ENCODE data around the gene FADS1. TPM values are rescaled to one million over a fixed set of nuclear protein-coding genes. Genes with fewer than 3 reads are reported as not detected.

FADS1 gene
- total RNA-seq, 1 experiment from 2014 or later, result 186 TPM

- CTCF ChIA-PET, result no interaction called here
- no TSS peak for BruUV-seq (replicated peaks)
- no peak for TF ChIP-seq SIN3A (IDR thresholded peaks at IDR 0.05; ENCODE audit: borderline replicate concordance, insufficient read depth, low read depth, low read length)
- TF ChIP-seq POLR2AphosphoS5 (IDR thresholded peaks at IDR 0.05; ENCODE audit: low read depth, low read length), result 0 out of 2 replicates have a peak, but pooled peaks have one; percentile 17
- Histone ChIP-seq H3K4me3 (ENCODE audit: low read depth in 2 of 2, low read length in 2 of 2) (no peak overlapping the region), H3K9me3 (ENCODE audit: control insufficient read depth, insufficient read depth, low read depth, low read length) (no peaks in the 10 kb centered on the region), H3K4me1 (ENCODE audit: control insufficient read depth, insufficient read depth, low read length) (peaks cover 12% of the 10 kb centered on the region), H3K27me3 (ENCODE audit: control insufficient read depth, insufficient read depth, low read length) (no peaks in the 10 kb centered on the region), H3K36me3 (ENCODE audit: control insufficient read depth, insufficient read depth, low read length) (peaks cover 5% of the 10 kb centered on the region), H3K27ac (ENCODE audit: low read length) (peak overlapping the region; percentile 11; the same call in 1 of the 2 replicates)
- no peak for ATAC-seq
- intact Hi-C loops (cut with micrococcal nuclease; ENCODE audit: unreplicated experiment) (no loop called here), in situ Hi-C loops (cut with HindIII; ENCODE audit: low pct_unique_long_range_greater_than_20kb, low sequenced_read_pairs) (no loop called here)
- DNase-seq (ENCODE audit: low read depth, low spot score), result no peak
- POLR2A ChIA-PET, result no interaction called here
Observed at GRCh38 chr11:61794579-61794978, 22.2 kb downstream of the FADS1 start.

GRCh38 chr11:61793829-61794204 is 23.0 kb downstream of the FADS1 start:
- intact Hi-C loops (cut with micrococcal nuclease; ENCODE audit: unreplicated experiment), result no loop called here
- no peak for ATAC-seq
- POLR2A ChIA-PET, result interaction anchor here (1.4 kb wide), 1 partner anchor 22 kb away, joined by 3 read pairs; no protein-coding TSS in a partner anchor

DNA sequence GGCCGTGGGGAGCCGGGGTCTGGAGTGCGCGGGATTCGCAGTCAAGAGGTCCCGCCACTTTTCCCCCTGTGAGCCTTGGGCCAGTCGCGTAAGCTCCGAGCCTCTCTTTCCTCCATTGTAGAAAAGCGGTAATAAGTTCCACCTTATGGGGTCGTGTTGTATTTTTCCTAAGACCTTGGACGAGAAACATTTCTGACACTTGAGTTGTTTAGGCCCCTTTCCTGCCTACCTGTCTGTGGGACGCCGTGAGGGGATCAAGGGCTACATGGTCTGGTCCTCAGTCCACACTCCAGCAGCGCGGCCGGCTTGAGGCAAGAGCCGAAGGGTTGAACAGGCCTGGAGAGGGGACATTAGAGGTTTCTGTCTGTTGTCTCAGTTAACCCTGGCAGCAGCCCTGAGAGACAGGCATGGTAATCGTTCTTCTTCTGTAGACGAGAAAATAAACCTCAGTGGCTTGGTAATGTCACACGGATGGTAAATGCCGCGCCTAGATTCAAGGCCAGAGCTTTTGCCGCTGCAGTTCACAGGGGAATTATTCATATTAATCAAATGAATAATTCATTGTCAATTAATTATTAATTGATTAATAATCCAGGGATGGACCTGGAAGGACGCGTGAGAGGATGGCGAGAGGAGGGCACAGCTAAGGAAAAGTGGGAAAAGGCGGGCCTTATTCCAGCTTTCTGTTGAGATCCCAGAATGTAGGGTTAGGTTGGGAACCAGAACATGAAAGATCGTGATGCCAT is 23.5 kb downstream of the FADS1 start:
- ChIA-PET POLR2A (interaction anchor here (0.6 to 1.4 kb wide), 3 partner anchors 22 to 426 kb away, joined by 3 to 4 read pairs (median 3); no protein-coding TSS in a partner anchor), CTCF (no interaction called here)
- BruUV-seq (replicated peaks), result TSS peak; percentile 83
- in situ Hi-C loops (cut with HindIII; ENCODE audit: low pct_unique_long_range_greater_than_20kb, low sequenced_read_pairs) (no loop called here), intact Hi-C loops (cut with micrococcal nuclease; ENCODE audit: unreplicated experiment) (no loop called here)
- Histone ChIP-seq H3K9me3 (ENCODE audit: control insufficient read depth, insufficient read depth, low read depth, low read length) (no peaks in the 10 kb centered on the region), H3K4me3 (ENCODE audit: low read depth in 2 of 2, low read length in 2 of 2) (peak overlapping the region; percentile 99), H3K27me3 (ENCODE audit: control insufficient read depth, insufficient read depth, low read length) (no peaks in the 10 kb centered on the region), H3K27ac (ENCODE audit: low read length) (peak overlapping the region; percentile 99), H3K4me1 (ENCODE audit: control insufficient read depth, insufficient read depth, low read length) (peaks cover 9% of the 10 kb centered on the region), H3K36me3 (ENCODE audit: control insufficient read depth, insufficient read depth, low read length) (peaks cover 7% of the 10 kb centered on the region; the same call in 1 of the 2 replicates)
- ATAC-seq, result peak; percentile 64
- DNase-seq (ENCODE audit: low read depth, low spot score), result no peak
- TF ChIP-seq, protein P1, sequence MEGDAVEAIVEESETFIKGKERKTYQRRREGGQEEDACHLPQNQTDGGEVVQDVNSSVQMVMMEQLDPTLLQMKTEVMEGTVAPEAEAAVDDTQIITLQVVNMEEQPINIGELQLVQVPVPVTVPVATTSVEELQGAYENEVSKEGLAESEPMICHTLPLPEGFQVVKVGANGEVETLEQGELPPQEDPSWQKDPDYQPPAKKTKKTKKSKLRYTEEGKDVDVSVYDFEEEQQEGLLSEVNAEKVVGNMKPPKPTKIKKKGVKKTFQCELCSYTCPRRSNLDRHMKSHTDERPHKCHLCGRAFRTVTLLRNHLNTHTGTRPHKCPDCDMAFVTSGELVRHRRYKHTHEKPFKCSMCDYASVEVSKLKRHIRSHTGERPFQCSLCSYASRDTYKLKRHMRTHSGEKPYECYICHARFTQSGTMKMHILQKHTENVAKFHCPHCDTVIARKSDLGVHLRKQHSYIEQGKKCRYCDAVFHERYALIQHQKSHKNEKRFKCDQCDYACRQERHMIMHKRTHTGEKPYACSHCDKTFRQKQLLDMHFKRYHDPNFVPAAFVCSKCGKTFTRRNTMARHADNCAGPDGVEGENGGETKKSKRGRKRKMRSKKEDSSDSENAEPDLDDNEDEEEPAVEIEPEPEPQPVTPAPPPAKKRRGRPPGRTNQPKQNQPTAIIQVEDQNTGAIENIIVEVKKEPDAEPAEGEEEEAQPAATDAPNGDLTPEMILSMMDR (IDR thresholded peaks at IDR 0.05), result no peak
- no peak for TF ChIP-seq POLR2AphosphoS5 (IDR thresholded peaks at IDR 0.05; ENCODE audit: low read depth, low read length)
- TF ChIP-seq, protein P2, sequence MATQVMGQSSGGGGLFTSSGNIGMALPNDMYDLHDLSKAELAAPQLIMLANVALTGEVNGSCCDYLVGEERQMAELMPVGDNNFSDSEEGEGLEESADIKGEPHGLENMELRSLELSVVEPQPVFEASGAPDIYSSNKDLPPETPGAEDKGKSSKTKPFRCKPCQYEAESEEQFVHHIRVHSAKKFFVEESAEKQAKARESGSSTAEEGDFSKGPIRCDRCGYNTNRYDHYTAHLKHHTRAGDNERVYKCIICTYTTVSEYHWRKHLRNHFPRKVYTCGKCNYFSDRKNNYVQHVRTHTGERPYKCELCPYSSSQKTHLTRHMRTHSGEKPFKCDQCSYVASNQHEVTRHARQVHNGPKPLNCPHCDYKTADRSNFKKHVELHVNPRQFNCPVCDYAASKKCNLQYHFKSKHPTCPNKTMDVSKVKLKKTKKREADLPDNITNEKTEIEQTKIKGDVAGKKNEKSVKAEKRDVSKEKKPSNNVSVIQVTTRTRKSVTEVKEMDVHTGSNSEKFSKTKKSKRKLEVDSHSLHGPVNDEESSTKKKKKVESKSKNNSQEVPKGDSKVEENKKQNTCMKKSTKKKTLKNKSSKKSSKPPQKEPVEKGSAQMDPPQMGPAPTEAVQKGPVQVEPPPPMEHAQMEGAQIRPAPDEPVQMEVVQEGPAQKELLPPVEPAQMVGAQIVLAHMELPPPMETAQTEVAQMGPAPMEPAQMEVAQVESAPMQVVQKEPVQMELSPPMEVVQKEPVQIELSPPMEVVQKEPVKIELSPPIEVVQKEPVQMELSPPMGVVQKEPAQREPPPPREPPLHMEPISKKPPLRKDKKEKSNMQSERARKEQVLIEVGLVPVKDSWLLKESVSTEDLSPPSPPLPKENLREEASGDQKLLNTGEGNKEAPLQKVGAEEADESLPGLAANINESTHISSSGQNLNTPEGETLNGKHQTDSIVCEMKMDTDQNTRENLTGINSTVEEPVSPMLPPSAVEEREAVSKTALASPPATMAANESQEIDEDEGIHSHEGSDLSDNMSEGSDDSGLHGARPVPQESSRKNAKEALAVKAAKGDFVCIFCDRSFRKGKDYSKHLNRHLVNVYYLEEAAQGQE (IDR thresholded peaks at IDR 0.05; ENCODE audit: insufficient read depth in 1 of 2, low read depth in 2 of 2, low read length in 1 of 2), result no peak
- TF ChIP-seq SIN3A (IDR thresholded peaks at IDR 0.05; ENCODE audit: borderline replicate concordance, insufficient read depth, low read depth, low read length), result no peak
- no peak for TF ChIP-seq TCF7L2 (IDR thresholded peaks at IDR 0.05; ENCODE audit: low read depth, low read length)

More at GRCh38 chr11:61793829-61794204, 23.0 kb downstream of the FADS1 start:
- Histone ChIP-seq H3K4me1 (ENCODE audit: control insufficient read depth, insufficient read depth, low read length) (peaks cover 9% of the 10 kb centered on the region), H3K27ac (ENCODE audit: low read length) (peak overlapping the region; percentile 99), H3K36me3 (ENCODE audit: control insufficient read depth, insufficient read depth, low read length) (peaks cover 7% of the 10 kb centered on the region; the same call in 1 of the 2 replicates), H3K4me3 (ENCODE audit: low read depth in 2 of 2, low read length in 2 of 2) (peak overlapping the region; percentile 99), H3K27me3 (ENCODE audit: control insufficient read depth, insufficient read depth, low read length) (no peaks in the 10 kb centered on the region), H3K9me3 (ENCODE audit: control insufficient read depth, insufficient read depth, low read depth, low read length) (no peaks in the 10 kb centered on the region)
- CTCF ChIA-PET, result no interaction called here
- DNase-seq (ENCODE audit: low read depth, low spot score), result no peak
- in situ Hi-C loops (cut with HindIII; ENCODE audit: low pct_unique_long_range_greater_than_20kb, low sequenced_read_pairs), result no loop called here
- BruUV-seq (replicated peaks), result no TSS peak
- TF ChIP-seq, protein P1 (IDR thresholded peaks at IDR 0.05), result no peak
- TF ChIP-seq TCF7L2 (IDR thresholded peaks at IDR 0.05; ENCODE audit: low read depth, low read length) (no peak), SIN3A (IDR thresholded peaks at IDR 0.05; ENCODE audit: borderline replicate concordance, insufficient read depth, low read depth, low read length) (no peak)
